HG02763 (cell line): ENCODE measurements around the gene ZAR1L.

ENCODE experiments used
- ATAC-seq: cut with Tn5 transposase; IDR thresholded peaks from one replicate; pipeline ENCODE4 v1.9.1; 2021; ENCODE audit warnings: mild to moderate bottlenecking, moderate library complexity; ENCODE audit not compliant: unreplicated experiment

ZAR1L gene

DNA sequence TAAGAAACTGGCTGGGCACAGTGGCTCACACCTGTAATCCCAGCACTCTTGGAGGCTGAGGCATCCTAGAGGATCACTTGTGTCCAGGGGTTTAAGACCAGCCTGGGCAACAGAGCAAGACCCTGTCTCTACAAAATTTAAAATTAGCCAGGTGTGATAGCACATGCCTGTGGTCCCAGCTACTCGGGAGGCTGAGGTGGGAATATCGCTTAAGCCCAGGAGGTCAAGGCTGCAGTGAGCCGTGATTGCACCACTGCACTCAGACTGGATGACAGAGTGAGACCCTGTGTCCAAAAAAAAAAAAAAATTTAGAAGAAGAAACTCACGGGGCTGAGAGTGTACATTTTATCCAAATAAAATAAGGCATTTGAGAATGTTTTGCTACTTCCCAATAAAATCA, 58.9 kb downstream of the ZAR1L start:
- no peak for ATAC-seq

DNA sequence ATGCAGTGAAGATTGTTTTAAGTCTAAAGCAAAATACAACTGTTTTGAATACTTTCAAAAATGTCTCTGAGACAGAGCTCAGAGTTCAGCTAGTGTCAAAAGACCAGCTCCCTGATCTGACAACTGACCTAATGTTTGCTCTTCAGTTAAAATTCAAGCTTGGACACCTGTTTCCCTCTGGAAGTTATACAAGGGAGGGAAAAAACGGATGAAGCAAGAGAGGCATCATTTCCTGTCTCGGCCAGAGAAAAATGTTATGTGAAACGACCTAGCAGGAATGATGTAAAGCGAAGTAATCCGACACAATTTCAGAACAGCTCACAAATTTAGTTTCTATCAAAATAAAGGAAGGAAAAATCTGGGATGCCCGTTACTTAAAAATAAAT, 59.4 kb downstream of the ZAR1L start:
- no peak for ATAC-seq

DNA sequence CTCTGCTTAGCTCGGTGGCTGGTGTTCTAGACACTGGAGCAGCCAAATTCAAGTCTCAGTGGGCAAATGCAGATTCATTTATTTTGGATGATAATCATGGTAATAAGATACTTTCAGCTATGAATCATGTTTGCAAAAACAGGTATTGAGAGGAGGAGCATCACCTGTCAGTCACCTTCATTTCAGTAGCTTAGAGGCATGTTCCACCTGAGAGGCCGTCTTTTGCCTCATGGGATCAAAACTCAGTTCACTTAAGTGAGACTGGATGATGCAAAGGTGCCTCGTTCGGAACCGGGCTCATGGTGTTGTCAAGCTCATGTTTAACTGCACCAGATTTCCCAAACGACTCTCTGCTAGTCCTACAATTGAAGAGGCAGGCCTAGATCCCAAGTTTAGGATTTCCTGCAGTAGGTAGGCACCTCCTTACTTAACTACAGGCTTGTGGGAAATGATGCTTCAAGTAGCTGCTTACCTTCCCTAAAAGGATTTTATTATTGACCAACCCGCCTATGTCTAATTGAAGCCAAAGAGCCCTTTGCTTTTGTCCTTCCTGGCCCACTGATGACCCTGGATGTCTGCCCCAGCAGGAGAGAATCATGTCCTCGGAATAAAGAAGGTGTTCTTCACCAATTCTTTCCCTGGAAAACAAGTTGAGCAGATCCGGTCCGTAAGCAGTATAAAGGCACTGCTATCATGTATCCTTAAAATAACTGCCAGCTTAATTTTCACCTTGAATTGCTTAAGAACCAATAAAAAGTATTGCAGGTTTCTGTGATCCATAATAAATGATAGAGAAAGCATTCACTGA, 60.0 kb downstream of the ZAR1L start:
- ATAC-seq, result no peak

DNA sequence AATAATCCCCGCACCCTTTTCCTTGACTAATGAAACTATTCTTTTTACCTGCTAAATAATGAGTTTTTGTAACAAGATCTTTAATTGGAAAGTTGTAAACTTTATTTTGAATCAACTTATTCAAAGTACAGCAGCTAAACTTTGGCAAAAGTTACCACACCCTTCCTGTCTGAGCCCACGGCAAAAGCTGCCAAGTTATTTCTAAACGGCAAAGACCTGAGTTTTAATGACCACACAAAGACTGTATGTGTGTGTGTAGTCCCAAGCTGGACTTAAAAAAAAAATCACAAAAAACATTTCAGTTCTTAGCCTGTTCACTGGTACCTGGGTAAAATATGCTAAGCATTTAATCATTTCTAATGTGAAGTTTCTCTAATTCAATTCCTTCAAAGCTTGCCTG, 60.7 kb downstream of the ZAR1L start:
- no peak for ATAC-seq

DNA sequence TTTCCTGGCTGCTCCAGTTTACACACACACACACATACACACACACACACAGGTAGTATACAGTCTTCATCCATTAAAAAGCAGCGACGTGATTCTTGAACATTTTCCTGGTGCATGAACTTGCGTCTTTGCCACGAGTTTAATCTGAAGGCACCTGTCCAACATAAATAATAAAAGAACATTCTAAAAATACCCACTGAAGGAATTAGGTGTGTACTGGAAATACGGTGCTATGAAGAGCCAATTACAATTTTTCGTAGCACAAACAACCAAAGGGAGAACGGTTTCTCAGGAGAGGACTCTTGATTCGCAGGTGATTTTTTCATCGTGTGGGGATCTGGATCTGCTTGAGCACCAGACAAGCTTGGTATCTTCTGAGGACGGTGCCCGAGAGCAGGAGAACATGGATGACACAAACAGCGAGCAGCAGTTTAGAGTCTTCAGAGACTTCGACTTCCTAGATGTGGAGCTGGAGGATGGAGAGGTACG, 61.2 kb downstream of the ZAR1L start:
- ATAC-seq, result no peak
